A549 (cell line): ENCODE data around the gene RHOC.

Source experiments
- BHLHE40 ChIP-seq: IDR thresholded peaks from 2 replicates; pipeline ENCODE4 v1.6.1; 2012; ENCODE audit warnings: low read depth, low read length, inconsistent platforms
- CBX2 ChIP-seq: fragments of 200-600 bp; sonication (generic); IDR thresholded peaks from 2 replicates; pipeline ENCODE4 v1.6.1; 2016; ENCODE audit warnings: low read depth, mild to moderate bottlenecking, borderline replicate concordance
- CTCF ChIP-seq: fragments of >200 bp; sonication (Bioruptor Twin); formaldehyde crosslinking; IDR thresholded peaks from 3 replicates; pipeline ENCODE4 v1.5.1; 2016
- MAFK ChIP-seq: fragments of 450-650 bp; IDR thresholded peaks from 2 replicates; pipeline ENCODE4 v1.6.1; 2014; ENCODE audit not compliant: partially characterized antibody
- MAX ChIP-seq: IDR thresholded peaks from 2 replicates; pipeline ENCODE4 v1.6.1; 2012
- NFE2L2 ChIP-seq: fragments of 150-350 bp; conservative IDR thresholded peaks from 2 replicates; pipeline ENCODE4 v1.6.1; 2014; ENCODE audit warnings: low read length
- RFX5 ChIP-seq: fragments of 450-650 bp; IDR thresholded peaks from 2 replicates; pipeline ENCODE4 v1.7.1; 2014; ENCODE audit warnings: antibody characterized with exemption, mild to moderate bottlenecking, moderate library complexity
- ZC3H11A ChIP-seq: fragments of 450-650 bp; IDR thresholded peaks from 2 replicates; pipeline ENCODE4 v1.6.1; 2014; ENCODE audit warnings: antibody characterized with exemption, mild to moderate bottlenecking
- ZFP36 ChIP-seq: fragments of 450-650 bp; IDR thresholded peaks from 2 replicates; pipeline ENCODE4 v1.6.1; 2014; ENCODE audit warnings: borderline replicate concordance; ENCODE audit not compliant: partially characterized antibody

GRCh38 chr1:112743174-112744008 is 36.5 kb upstream of the RHOC start:
- TF ChIP-seq NFE2L2 (no peak), CBX2 (no peak), CTCF (no peak), MAFK (no peak), ZC3H11A (no peak), ZFP36 (no peak), MAX (no peak), BHLHE40 (no peak), RFX5 (no peak)
